ENCODE results near the gene RSPH9. TPM values are rescaled to one million over a fixed set of nuclear protein-coding genes. Genes with fewer than 3 reads are reported as not detected.

The RSPH9 gene
- total RNA-seq, 1 experiment from 2014 or later: 0.28 TPM

DNA sequence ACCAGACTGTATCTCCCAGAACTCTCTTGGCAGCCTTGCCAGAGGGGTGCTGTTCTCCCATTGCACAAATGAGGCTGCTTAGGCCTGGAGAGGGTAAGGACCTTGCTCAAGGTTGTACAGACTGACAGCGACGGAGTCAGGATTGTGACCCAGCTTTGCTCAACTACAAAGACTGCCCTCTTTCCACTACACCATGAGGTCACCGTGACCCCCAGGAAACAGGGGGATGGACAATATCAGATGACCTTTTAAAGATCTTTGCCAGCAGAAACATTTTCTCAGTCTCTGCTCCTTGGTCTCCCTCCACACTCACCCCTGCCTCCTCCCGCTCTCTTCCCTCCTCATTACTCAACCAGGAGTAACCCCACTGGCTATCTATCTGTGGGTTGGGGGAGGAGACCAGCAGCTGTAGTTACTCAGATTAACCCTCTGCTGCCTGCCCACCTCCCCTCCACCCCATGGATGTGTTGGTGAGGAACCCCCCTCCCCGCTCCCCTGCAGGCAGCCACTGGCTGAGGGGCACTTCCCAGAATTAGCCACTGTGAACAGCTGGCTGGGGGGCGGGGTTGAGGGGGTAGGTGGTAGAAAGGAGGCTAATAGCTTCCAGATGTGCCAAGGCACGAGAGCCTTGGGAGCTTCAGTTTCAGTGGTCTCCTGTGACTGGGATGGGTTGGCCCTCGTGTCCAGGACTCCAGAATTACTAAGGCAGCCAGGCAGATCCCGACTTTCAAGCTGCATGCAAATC is 69.6 kb downstream of the RSPH9 start:
- DNase-seq (ENCODE audit: low read depth, low spot score): no peak
- in situ Hi-C loops (cut with HindIII; ENCODE audit: low pct_unique_long_range_greater_than_20kb, low sequenced_read_pairs) (no loop called here), intact Hi-C loops (cut with micrococcal nuclease; ENCODE audit: unreplicated experiment) (no loop called here)
- Histone ChIP-seq H3K4me3 (ENCODE audit: low read depth in 2 of 2, low read length in 2 of 2) (no peak overlapping the region), H3K27ac (ENCODE audit: low read length) (no peak overlapping the region), H3K36me3 (ENCODE audit: control insufficient read depth, insufficient read depth, low read length) (no peaks in the 10 kb centered on the region), H3K4me1 (ENCODE audit: control insufficient read depth, insufficient read depth, low read length) (no peaks in the 10 kb centered on the region), H3K9me3 (ENCODE audit: control insufficient read depth, insufficient read depth, low read depth, low read length) (no peaks in the 10 kb centered on the region), H3K27me3 (ENCODE audit: control insufficient read depth, insufficient read depth, low read length) (no peaks in the 10 kb centered on the region)
- BruUV-seq (replicated peaks): no TSS peak
- POLR2A ChIA-PET: interaction anchor here (0.6 kb wide), 1 partner anchor 60 kb away, joined by 5 read pairs; no protein-coding TSS in a partner anchor
- CTCF ChIA-PET: interaction anchor here (0.6 kb wide), 1 partner anchor 69 kb away, joined by 6 read pairs; no protein-coding TSS in a partner anchor
- ATAC-seq: no peak; the same call in 1 of the 2 replicates
- TF ChIP-seq, protein P1, sequence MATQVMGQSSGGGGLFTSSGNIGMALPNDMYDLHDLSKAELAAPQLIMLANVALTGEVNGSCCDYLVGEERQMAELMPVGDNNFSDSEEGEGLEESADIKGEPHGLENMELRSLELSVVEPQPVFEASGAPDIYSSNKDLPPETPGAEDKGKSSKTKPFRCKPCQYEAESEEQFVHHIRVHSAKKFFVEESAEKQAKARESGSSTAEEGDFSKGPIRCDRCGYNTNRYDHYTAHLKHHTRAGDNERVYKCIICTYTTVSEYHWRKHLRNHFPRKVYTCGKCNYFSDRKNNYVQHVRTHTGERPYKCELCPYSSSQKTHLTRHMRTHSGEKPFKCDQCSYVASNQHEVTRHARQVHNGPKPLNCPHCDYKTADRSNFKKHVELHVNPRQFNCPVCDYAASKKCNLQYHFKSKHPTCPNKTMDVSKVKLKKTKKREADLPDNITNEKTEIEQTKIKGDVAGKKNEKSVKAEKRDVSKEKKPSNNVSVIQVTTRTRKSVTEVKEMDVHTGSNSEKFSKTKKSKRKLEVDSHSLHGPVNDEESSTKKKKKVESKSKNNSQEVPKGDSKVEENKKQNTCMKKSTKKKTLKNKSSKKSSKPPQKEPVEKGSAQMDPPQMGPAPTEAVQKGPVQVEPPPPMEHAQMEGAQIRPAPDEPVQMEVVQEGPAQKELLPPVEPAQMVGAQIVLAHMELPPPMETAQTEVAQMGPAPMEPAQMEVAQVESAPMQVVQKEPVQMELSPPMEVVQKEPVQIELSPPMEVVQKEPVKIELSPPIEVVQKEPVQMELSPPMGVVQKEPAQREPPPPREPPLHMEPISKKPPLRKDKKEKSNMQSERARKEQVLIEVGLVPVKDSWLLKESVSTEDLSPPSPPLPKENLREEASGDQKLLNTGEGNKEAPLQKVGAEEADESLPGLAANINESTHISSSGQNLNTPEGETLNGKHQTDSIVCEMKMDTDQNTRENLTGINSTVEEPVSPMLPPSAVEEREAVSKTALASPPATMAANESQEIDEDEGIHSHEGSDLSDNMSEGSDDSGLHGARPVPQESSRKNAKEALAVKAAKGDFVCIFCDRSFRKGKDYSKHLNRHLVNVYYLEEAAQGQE (IDR thresholded peaks at IDR 0.05; ENCODE audit: insufficient read depth in 1 of 2, low read depth in 2 of 2, low read length in 1 of 2): no peak
- TF ChIP-seq TCF7L2 (IDR thresholded peaks at IDR 0.05; ENCODE audit: low read depth, low read length) (no peak), SIN3A (IDR thresholded peaks at IDR 0.05; ENCODE audit: borderline replicate concordance, insufficient read depth, low read depth, low read length) (no peak), POLR2AphosphoS5 (IDR thresholded peaks at IDR 0.05; ENCODE audit: low read depth, low read length) (no peak)
- TF ChIP-seq, protein P2, sequence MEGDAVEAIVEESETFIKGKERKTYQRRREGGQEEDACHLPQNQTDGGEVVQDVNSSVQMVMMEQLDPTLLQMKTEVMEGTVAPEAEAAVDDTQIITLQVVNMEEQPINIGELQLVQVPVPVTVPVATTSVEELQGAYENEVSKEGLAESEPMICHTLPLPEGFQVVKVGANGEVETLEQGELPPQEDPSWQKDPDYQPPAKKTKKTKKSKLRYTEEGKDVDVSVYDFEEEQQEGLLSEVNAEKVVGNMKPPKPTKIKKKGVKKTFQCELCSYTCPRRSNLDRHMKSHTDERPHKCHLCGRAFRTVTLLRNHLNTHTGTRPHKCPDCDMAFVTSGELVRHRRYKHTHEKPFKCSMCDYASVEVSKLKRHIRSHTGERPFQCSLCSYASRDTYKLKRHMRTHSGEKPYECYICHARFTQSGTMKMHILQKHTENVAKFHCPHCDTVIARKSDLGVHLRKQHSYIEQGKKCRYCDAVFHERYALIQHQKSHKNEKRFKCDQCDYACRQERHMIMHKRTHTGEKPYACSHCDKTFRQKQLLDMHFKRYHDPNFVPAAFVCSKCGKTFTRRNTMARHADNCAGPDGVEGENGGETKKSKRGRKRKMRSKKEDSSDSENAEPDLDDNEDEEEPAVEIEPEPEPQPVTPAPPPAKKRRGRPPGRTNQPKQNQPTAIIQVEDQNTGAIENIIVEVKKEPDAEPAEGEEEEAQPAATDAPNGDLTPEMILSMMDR (IDR thresholded peaks at IDR 0.05): no peak

DNA sequence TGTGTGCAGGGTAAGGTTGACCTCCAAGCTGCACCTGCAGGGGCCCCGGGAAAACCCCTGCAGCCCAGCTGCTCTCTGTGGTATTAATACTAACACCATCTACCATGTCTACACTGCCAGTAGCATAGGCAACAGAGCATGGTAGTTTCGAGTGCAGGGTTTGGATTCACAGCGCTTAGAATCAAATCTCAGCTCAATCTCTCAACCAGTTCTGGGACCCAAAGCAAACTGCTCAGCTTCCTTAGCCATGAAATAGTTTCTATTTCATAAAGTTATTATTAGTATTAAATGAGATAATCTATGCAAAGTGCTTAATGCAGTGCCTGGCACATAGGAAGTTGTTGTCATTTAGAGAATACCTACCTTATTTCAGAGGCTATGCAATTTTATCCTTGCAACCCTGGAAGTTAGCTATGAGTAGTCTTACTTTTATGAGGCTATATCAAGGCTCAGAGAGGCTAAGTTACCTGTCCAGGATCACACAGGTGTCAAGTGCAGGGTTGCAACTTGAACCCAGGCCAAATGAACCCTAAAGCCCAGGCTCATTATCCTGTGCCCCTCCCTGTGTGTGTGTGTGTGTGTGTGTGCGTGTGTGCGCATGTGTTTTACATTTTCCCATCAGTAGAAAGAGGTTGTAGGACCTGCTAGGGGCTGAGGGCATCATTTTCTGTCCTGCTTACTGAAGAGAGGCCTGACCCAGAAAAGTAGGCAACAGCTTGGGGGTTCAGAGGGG is 70.4 kb downstream of the RSPH9 start:
- no peak for ATAC-seq
- Histone ChIP-seq H3K36me3 (ENCODE audit: control insufficient read depth, insufficient read depth, low read length) (no peaks in the 10 kb centered on the region), H3K4me1 (ENCODE audit: control insufficient read depth, insufficient read depth, low read length) (no peaks in the 10 kb centered on the region), H3K4me3 (ENCODE audit: low read depth in 2 of 2, low read length in 2 of 2) (no peak overlapping the region), H3K27ac (ENCODE audit: low read length) (no peak overlapping the region), H3K9me3 (ENCODE audit: control insufficient read depth, insufficient read depth, low read depth, low read length) (no peaks in the 10 kb centered on the region), H3K27me3 (ENCODE audit: control insufficient read depth, insufficient read depth, low read length) (no peaks in the 10 kb centered on the region)
- intact Hi-C loops (cut with micrococcal nuclease; ENCODE audit: unreplicated experiment): no loop called here
- no peak for DNase-seq (ENCODE audit: low read depth, low spot score)
- TF ChIP-seq, protein P2 (IDR thresholded peaks at IDR 0.05): no peak
- no peak for TF ChIP-seq TCF7L2 (IDR thresholded peaks at IDR 0.05; ENCODE audit: low read depth, low read length)
- no peak for TF ChIP-seq POLR2AphosphoS5 (IDR thresholded peaks at IDR 0.05; ENCODE audit: low read depth, low read length)
- TF ChIP-seq SIN3A (IDR thresholded peaks at IDR 0.05; ENCODE audit: borderline replicate concordance, insufficient read depth, low read depth, low read length): no peak
- TF ChIP-seq, protein P1 (IDR thresholded peaks at IDR 0.05; ENCODE audit: insufficient read depth in 1 of 2, low read depth in 2 of 2, low read length in 1 of 2): no peak
- BruUV-seq (replicated peaks): no TSS peak
- in situ Hi-C loops (cut with HindIII; ENCODE audit: low pct_unique_long_range_greater_than_20kb, low sequenced_read_pairs): no loop called here
- ChIA-PET CTCF (no interaction called here), POLR2A (interaction anchor here (0.6 kb wide), 1 partner anchor 59 kb away, joined by 5 read pairs; no protein-coding TSS in a partner anchor)
